Endothelial cell of umbilical vein (primary cell): ENCODE data around the gene CLCNKA. TPM values are rescaled to one million over a fixed set of nuclear protein-coding genes. Genes with fewer than 3 reads are reported as not detected.

Source experiments
- BruUV-seq: library from RNA; stranded (reverse); fragments of 400-500 nt; replicated peaks from 2 replicates; lab custom pipeline; 2021; lab: Mats Ljungman, UMichigan
- CTCF ChIA-PET: fragments of 300-600, 350-600 bp; sonication (Branson Sonifier 250); formaldehyde crosslinking; loops from one replicate; lab custom pipeline; 2021; ENCODE audit warnings: antibody characterized with exemption, inconsistent platforms; lab: Charles Lee
- POLR2A ChIA-PET: fragments of 300-600, 350-600 bp; sonication (Branson Sonifier 250); formaldehyde crosslinking; loops from one replicate; lab custom pipeline; 2021; ENCODE audit warnings: antibody characterized with exemption, inconsistent platforms; lab: Charles Lee
- DNase-seq: peaks from one replicate; pipeline ENCODE4 v3.0.0-alpha.2; 2011; ENCODE audit warnings: low read depth, low spot score
- FAIRE-seq: peaks from 2 replicates; lab custom pipeline; 2011; peaks lifted over from hg19 to GRCh38; lab: Jason Lieb, UNC
- H2AFZ ChIP-seq: 2 replicates; pipeline ENCODE4 v1.6.0; 2012; ENCODE audit warnings: low read depth, low read length, control low read depth, inconsistent platforms
- H3K27ac ChIP-seq: 2 replicates; pipeline ENCODE4 v1.5.1; 2011; ENCODE audit warnings: low read depth, mild to moderate bottlenecking, control low read depth, low read length, moderate library complexity; ENCODE audit not compliant: insufficient read depth
- H3K27me3 ChIP-seq, 2 experiments: 2 replicates each; pipeline versions ENCODE4 v1.6.0 to v1.6.1; 2011; ENCODE audit warnings: low read length in 2 of 2, mixed read lengths in 1 of 2; ENCODE audit not compliant: control insufficient read depth in 2 of 2, insufficient read depth in 2 of 2
- H3K36me3 ChIP-seq, 2 experiments: 2 replicates in 1 of 2; 3 replicates in 1 of 2; pipeline ENCODE4 v1.5.1; 2011; ENCODE audit warnings: low read length in 2 of 2, mild to moderate bottlenecking in 1 of 2, moderate library complexity in 1 of 2; ENCODE audit not compliant: control insufficient read depth in 2 of 2, insufficient read depth in 2 of 2; ENCODE audit errors: extremely low read depth in 1 of 2
- H3K4me1 ChIP-seq: 3 replicates; pipeline ENCODE4 v1.5.1; 2011; ENCODE audit warnings: mild to moderate bottlenecking, low read length; ENCODE audit not compliant: control insufficient read depth, insufficient read depth; ENCODE audit errors: extremely low read depth
- H3K4me2 ChIP-seq: 2 replicates; pipeline ENCODE4 v1.6.1; 2011; ENCODE audit warnings: low read length, control low read depth, mixed read lengths; ENCODE audit not compliant: insufficient read depth
- H3K4me3 ChIP-seq, 3 experiments: fragments of 200-600 bp in 1 of 3; sonication (generic), shearing (Covaris generic) in 1 of 3; replicated peaks in 1 of 3; 2 replicates each; pipeline ENCODE4 v1.5.1; 2011 to 2016; ENCODE audit warnings: control low read depth in 3 of 3, low read length in 3 of 3, mild to moderate bottlenecking in 2 of 3, inconsistent platforms in 1 of 3, low read depth in 1 of 3, moderate library complexity in 1 of 3; ENCODE audit not compliant: insufficient read depth in 1 of 3
- H3K79me2 ChIP-seq: 2 replicates; pipeline ENCODE4 v1.6.0; 2012; ENCODE audit warnings: low read length, inconsistent platforms; ENCODE audit not compliant: control insufficient read depth, insufficient read depth
- H3K9ac ChIP-seq: replicated peaks from 2 replicates; pipeline ENCODE3; 2011; ENCODE audit warnings: low read length, control low read depth; ENCODE audit not compliant: insufficient read depth; ENCODE audit errors: extremely low read depth
- H3K9me1 ChIP-seq: replicated peaks from 3 replicates; pipeline ENCODE4 v1.6.0; 2011; ENCODE audit warnings: mild to moderate bottlenecking, low read length; ENCODE audit not compliant: control insufficient read depth, insufficient read depth; ENCODE audit errors: extremely low read depth
- H3K9me3 ChIP-seq: replicated peaks from 2 replicates; pipeline ENCODE4 v1.5.1; 2012; ENCODE audit warnings: low read length, inconsistent platforms; ENCODE audit not compliant: control insufficient read depth, insufficient read depth
- H4K20me1 ChIP-seq: replicated peaks from 2 replicates; pipeline ENCODE3; 2011; ENCODE audit warnings: mild to moderate bottlenecking, low read length; ENCODE audit not compliant: control insufficient read depth, insufficient read depth; ENCODE audit errors: extremely low read depth
- EZH2 ChIP-seq: IDR thresholded peaks from 2 replicates; pipeline ENCODE4 v1.6.1; 2012; ENCODE audit warnings: borderline replicate concordance, low read depth, mild to moderate bottlenecking, moderate library complexity, low read length, inconsistent platforms; ENCODE audit not compliant: severe bottlenecking
- FOS ChIP-seq: IDR thresholded peaks from 2 replicates; pipeline ENCODE4 v1.6.1; 2011; ENCODE audit warnings: mild to moderate bottlenecking, low read length, moderate library complexity, borderline replicate concordance; ENCODE audit not compliant: insufficient read depth
- GATA2 ChIP-seq: IDR thresholded peaks from 2 replicates; pipeline ENCODE4 v1.7.0; 2011; ENCODE audit warnings: low read depth, mild to moderate bottlenecking, moderate library complexity, mixed read lengths, low read length; ENCODE audit not compliant: insufficient read length, insufficient read depth
- JUN ChIP-seq: IDR thresholded peaks from 2 replicates; pipeline ENCODE4 v1.6.1; 2011; ENCODE audit warnings: borderline replicate concordance, low read depth; ENCODE audit not compliant: insufficient read length, insufficient read depth
- MYC ChIP-seq: IDR thresholded peaks from one replicate; pipeline ENCODE4 v1.6.1; 2011; ENCODE audit warnings: mild to moderate bottlenecking, low read depth, low read length
- POLR2A ChIP-seq: IDR thresholded peaks from 2 replicates; pipeline ENCODE4 v1.6.1; 2012; ENCODE audit warnings: low read depth, mild to moderate bottlenecking, control low read depth, low read length
- POLR2AphosphoS5 ChIP-seq: IDR thresholded peaks from 2 replicates; pipeline ENCODE4 v1.6.1; 2012; ENCODE audit warnings: low read depth, mild to moderate bottlenecking, control low read depth, low read length, moderate library complexity; ENCODE audit not compliant: insufficient read depth
- dilution Hi-C: fragments of 300-500 bp; cut with MboI; formaldehyde crosslinking; loops from one replicate; pipeline ENCODE4 v1.15.0; 2019; ENCODE audit warnings: low sequenced_read_pairs; ENCODE audit not compliant: extremely low pct_ligation_motif_present
- intact Hi-C: fragments of 100-400 bp; cut with micrococcal nuclease; formaldehyde crosslinking; loops from one replicate; pipeline ENCODE4 v1.10.0; 2022
- polyA plus RNA-seq, 4 experiments: library from polyadenylated mRNA; depleted of rRNA in 3 of 4; stranded (reverse) in 3 of 4; unstranded in 1 of 4; fragments of >200 nt; gene quantifications; 2 replicates each; pipeline versions ENCODE4 v1.2.1 to v1.2.3, GENCODE V29; 2011 to 2012; ENCODE audit warnings: missing spikeins in 1 of 4
- total RNA-seq: library from RNA; stranded (reverse); gene quantifications from 2 replicates; pipeline ENCODE4 v1.2.3, GENCODE V29; 2021
- TF ChIP-seq, protein P1 (sequence below): IDR thresholded peaks from 2 replicates; pipeline ENCODE4 v1.6.1; 2011; ENCODE audit not compliant: insufficient read depth, insufficient read length
- TF ChIP-seq, protein P2 (sequence below), 2 donors: IDR thresholded peaks; 1 replicate in 1 of 2; 2 replicates in 1 of 2; pipeline ENCODE4 v1.5.1; 2011; ENCODE audit warnings: low read length in 2 of 2, mild to moderate bottlenecking in 2 of 2, moderate library complexity in 2 of 2, control low read depth in 1 of 2, inconsistent platforms in 1 of 2, low read depth in 1 of 2; ENCODE audit not compliant: insufficient read depth in 1 of 2; ENCODE audit errors: extremely low read depth in 1 of 2

Gene CLCNKA
- total and polyA plus RNA-seq, 2 donors (not counting 3 experiments of a cell fraction or from before 2014, with no cell fraction given) = not detected

DNA sequence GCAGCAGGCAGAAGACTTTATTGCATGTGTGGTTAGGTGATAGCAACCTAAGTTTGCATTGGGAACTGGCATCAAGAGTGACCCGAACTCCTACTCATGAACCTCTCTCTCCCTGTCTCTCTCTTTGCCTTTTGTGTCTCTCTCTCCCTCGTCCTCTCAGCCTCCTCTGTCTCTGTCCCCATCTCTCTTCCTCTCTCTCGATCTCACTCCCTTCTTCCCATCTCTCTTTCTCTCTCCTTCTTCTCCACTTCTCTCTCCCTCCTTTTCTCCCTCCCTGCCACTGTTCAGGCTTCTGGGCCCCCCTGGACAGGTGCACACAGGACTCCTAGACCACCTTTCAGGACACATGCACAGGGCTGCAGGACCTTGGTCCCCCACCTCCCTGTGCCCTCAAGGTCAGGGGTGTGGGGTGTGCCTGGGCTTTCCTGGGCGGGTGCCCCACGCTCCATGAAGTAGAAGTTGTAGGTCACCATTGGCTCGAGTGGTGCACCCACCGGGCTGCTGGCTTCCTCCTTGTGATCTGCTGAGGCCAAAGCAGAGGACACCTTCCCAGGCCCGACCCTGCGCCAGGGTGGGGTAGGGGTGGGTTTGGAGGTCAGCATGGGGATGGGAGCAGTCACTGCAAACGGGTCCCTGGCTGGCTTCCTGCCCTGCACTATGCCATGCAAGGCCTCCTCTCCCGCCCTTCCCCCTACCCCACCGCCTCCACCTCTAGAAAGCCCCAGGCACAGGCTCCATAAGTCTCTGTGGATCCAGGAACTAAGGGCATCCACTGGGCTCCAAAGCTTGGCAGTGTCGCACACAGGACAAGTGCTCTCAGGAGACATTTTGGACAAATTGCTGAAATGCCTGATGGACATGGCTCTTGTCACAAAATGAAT lies 32.7 kb upstream of the CLCNKA start:
- Histone ChIP-seq H3K4me2 (no peak overlapping the region), H2AFZ (no peak overlapping the region), H4K20me1 (no peaks in the 10 kb centered on the region), H3K4me3 (no peak overlapping the region), H3K9ac (no peak overlapping the region), H3K36me3 (no peaks in the 10 kb centered on the region), H3K27ac (no peak overlapping the region), H3K27me3 (no peaks in the 10 kb centered on the region), H3K9me3 (no peaks in the 10 kb centered on the region), H3K9me1 (no peaks in the 10 kb centered on the region), H3K4me1 (no peaks in the 10 kb centered on the region), H3K79me2 (no peaks in the 10 kb centered on the region)
- ChIA-PET POLR2A (no interaction called here), CTCF (interaction anchor here (0.7 kb wide), 1 partner anchor 13 kb away, joined by 4 read pairs; no protein-coding TSS in a partner anchor)
- no peak for TF ChIP-seq POLR2A
- TF ChIP-seq JUN = no peak
- no peak for TF ChIP-seq FOS
- TF ChIP-seq, protein P1, sequence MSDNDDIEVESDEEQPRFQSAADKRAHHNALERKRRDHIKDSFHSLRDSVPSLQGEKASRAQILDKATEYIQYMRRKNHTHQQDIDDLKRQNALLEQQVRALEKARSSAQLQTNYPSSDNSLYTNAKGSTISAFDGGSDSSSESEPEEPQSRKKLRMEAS = no peak
- TF ChIP-seq, protein P2, sequence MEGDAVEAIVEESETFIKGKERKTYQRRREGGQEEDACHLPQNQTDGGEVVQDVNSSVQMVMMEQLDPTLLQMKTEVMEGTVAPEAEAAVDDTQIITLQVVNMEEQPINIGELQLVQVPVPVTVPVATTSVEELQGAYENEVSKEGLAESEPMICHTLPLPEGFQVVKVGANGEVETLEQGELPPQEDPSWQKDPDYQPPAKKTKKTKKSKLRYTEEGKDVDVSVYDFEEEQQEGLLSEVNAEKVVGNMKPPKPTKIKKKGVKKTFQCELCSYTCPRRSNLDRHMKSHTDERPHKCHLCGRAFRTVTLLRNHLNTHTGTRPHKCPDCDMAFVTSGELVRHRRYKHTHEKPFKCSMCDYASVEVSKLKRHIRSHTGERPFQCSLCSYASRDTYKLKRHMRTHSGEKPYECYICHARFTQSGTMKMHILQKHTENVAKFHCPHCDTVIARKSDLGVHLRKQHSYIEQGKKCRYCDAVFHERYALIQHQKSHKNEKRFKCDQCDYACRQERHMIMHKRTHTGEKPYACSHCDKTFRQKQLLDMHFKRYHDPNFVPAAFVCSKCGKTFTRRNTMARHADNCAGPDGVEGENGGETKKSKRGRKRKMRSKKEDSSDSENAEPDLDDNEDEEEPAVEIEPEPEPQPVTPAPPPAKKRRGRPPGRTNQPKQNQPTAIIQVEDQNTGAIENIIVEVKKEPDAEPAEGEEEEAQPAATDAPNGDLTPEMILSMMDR (IDR thresholded peaks at IDR 0.05; ENCODE audit: extremely low read depth in 1 of 2, insufficient read depth in 1 of 2, low read depth in 1 of 2, low read length in 2 of 2) = no peak
- TF ChIP-seq GATA2 = no peak
- TF ChIP-seq POLR2AphosphoS5 = no peak
- no peak for TF ChIP-seq MYC
- TF ChIP-seq EZH2 = no peak
- FAIRE-seq (no peak), DNase-seq (no peak)
- dilution Hi-C loops (no loop called here), intact Hi-C loops (no loop called here)
- BruUV-seq = no TSS peak
